ENCODE data around the gene OTOP2.
"Not testable (repeated sequence)": the region's sequence is repeated elsewhere in the genome, so short reads cannot be mapped to it uniquely, and the experiment has no call there.

OTOP2 gene

GRCh38 chr17:74975943-74976342, 51.9 kb downstream of the OTOP2 start:
- DNase-seq, result no peak

GRCh38 chr17:74977802-74978201, 53.7 kb downstream of the OTOP2 start:
- DNase-seq, result no peak

- DNase-seq, result no peak
Measured at GRCh38 chr17:74978240-74978639, 54.2 kb downstream of the OTOP2 start.

GRCh38 chr17:74979408-74980146, 55.5 kb downstream of the OTOP2 start:
- no peak for DNase-seq

- DNase-seq, result no peak
Measured at GRCh38 chr17:74981318-74981978, 57.4 kb downstream of the OTOP2 start.

GRCh38 chr17:74981979-74982662, 58.0 kb downstream of the OTOP2 start:
- DNase-seq, result no peak

GRCh38 chr17:74982663-74983313, 58.7 kb downstream of the OTOP2 start:
- not testable (repeated sequence) for DNase-seq
